Aorta (tissue), 5 donors: Measurements from ENCODE around the gene TRMT61A. TPM values are rescaled to one million over a fixed set of nuclear protein-coding genes. Genes with fewer than 3 reads are reported as not detected.
A peak's percentile ranks its signal among the peaks of the same experiment; 100 is the strongest.

ENCODE experiments used
- ATAC-seq: fragments of 200-7000 bp; cut with Tn5 transposase; one replicate; pipeline ENCODE4 v1.9.1; 2022; ENCODE audit warnings: moderate library complexity; ENCODE audit not compliant: low FRiP score
- DNase-seq, 2 donors: peaks; one replicate each; pipeline ENCODE4 v3.0.0-alpha.2; 2020
- H3K27ac ChIP-seq, 2 donors: one replicate each; pipeline ENCODE4 v1.5.1; 2013; ENCODE audit warnings: low read length in 2 of 2, mild to moderate bottlenecking in 2 of 2, moderate library complexity in 2 of 2, control low read depth in 1 of 2, inconsistent platforms in 1 of 2, low read depth in 1 of 2
- H3K27me3 ChIP-seq, 2 donors: one replicate each; pipeline ENCODE4 v1.6.1; 2013; ENCODE audit warnings: control low read depth in 1 of 2, low read length in 1 of 2, mild to moderate bottlenecking in 1 of 2, moderate library complexity in 1 of 2; ENCODE audit not compliant: insufficient read depth in 2 of 2, control insufficient read depth in 1 of 2
- H3K36me3 ChIP-seq, 2 donors: one replicate each; pipeline ENCODE4 v1.6.1; 2013; ENCODE audit warnings: control low read depth in 1 of 2, low read length in 1 of 2, mild to moderate bottlenecking in 1 of 2; ENCODE audit not compliant: insufficient read depth in 2 of 2, control insufficient read depth in 1 of 2
- H3K4me1 ChIP-seq, 2 donors: one replicate each; pipeline ENCODE4 v1.6.1; 2013; ENCODE audit warnings: low read length in 2 of 2, control low read depth in 1 of 2, mild to moderate bottlenecking in 1 of 2, moderate library complexity in 1 of 2; ENCODE audit not compliant: insufficient read depth in 2 of 2, control insufficient read depth in 1 of 2
- H3K4me3 ChIP-seq, 2 donors: one replicate each; pipeline ENCODE4 v1.5.1; 2013; ENCODE audit warnings: low read length in 2 of 2, control low read depth in 1 of 2, mild to moderate bottlenecking in 1 of 2
- H3K9me3 ChIP-seq: one replicate; pipeline ENCODE4 v1.6.1; 2013; ENCODE audit warnings: mild to moderate bottlenecking, low read length; ENCODE audit not compliant: control insufficient read depth
- WGBS, 2 donors: extraction: QIAGEN DNeasy Blood & Tissue Kit; methylation state at CpG; one replicate each; pipeline ENCODE4 v1.1.7; 2013; 5-methylcytosine and 5-hydroxymethylcytosine counted together
- intact Hi-C, 2 donors: fragments of 100-400 bp; cut with DNase I; formaldehyde crosslinking; loops; one replicate each; pipeline versions ENCODE4 v1.14.2 to v1.15.0; 2022
- polyA plus RNA-seq, 2 donors: library from polyadenylated mRNA; stranded (reverse); fragments of 200-250 nt; gene quantifications; one replicate each; pipeline ENCODE4 v1.2.3, GENCODE V29; 2013
- total RNA-seq, 2 donors: library from RNA; stranded (reverse); fragmentation: NEBNext Ultra II Directional; extraction: Animal tissue kit (Norgen Biotek cat#: 25700); gene quantifications; one replicate each; pipeline ENCODE4 v1.2.1, GENCODE V29; 2021
- donor health status: healthy with polysubstance abuse.
- donor health status: Bipolar disorder and iron deficiency.
- donor health status: DM: no; HTN: no; CAD: no.
- donor health status: DM: no; HTN: no; CAD: no.
- donor health status: DM: yes; HTN: yes; CAD: no.

Gene TRMT61A
- total and polyA plus RNA-seq, 4 donors, result 6.4 to 12.4 (median 11.6) TPM

DNA sequence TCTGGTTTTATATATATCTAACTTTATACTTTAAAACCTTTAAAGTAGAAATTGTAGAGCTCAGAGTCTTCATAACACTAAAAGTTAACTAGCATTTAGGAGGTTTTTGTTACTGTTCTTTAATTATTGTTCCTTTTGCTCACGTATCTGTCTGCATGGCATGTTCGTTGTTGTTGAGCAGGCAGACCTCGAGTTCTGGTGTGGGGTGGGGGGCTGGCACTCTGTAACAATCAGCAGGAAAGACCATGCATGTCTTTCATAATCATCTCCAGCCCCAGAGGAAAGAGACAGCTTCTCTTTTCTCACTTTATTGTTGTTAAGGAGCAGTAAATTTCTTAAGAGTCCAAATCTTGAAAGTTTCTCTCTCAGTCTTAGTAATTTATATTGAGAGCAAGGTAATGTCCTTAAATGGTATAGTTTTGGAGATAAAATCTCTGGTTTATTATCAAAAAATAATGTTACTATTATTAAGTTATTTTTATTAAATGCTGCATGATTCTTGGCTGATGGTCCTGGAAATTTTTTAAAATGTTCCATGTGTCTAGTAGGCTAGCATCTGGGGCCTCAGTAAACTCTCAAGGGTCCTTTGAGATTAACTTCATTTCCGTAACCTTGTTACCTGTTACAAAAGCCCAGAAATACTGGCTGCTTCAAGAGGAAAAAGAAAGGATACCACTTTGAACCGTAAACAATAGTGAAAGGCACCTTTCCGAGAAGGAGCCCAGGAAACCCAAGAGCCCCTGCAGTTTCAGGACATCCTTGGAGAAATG, 36.7 kb upstream of the TRMT61A start:
- H3K36me3 ChIP-seq, result no peaks in the 10 kb centered on the region
- H3K9me3 ChIP-seq, result no peaks in the 10 kb centered on the region
- no peaks in the 10 kb centered on the region for H3K4me1 ChIP-seq
- 11 to 23% methylated on average over 6 of the region's 6 CpGs for WGBS, 2 donors
- H3K27ac ChIP-seq, result peak overlapping the region; percentile 69 to 85
- no peak for DNase-seq
- no peaks in the 10 kb centered on the region for H3K27me3 ChIP-seq
- no peak overlapping the region for H3K4me3 ChIP-seq
- intact Hi-C loops, result no loop called here
- ATAC-seq, result no peak

DNA sequence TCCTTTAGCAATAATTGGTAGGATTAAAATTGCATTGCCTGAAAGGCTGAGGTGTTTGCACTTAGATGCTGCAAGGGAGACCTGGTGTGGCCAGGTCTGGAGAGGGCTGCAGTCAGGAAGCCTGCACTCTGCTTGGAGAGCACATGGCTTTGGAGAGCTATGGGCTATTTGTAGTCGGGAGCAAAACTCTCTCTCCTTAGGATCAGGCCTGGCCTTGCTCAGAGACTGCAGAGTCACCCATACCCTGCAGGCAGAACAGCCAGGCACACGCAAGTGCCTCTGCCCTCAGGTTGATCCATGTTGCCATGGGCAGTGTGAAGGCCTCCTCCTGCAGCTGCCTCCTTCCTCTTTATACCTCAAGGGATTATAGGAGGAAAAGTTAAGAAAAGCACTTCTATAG, 33.1 kb upstream of the TRMT61A start:
- H3K27ac ChIP-seq, result no peak overlapping the region
- intact Hi-C loops, result no loop called here
- no peaks in the 10 kb centered on the region for H3K9me3 ChIP-seq
- H3K27me3 ChIP-seq, result no peaks in the 10 kb centered on the region
- ATAC-seq (no peak), DNase-seq (no peak)
- WGBS, 2 donors, result 52 to 53% methylated on average over 2 of the region's 2 CpGs
- no peaks in the 10 kb centered on the region for H3K4me1 ChIP-seq
- no peak overlapping the region for H3K4me3 ChIP-seq
- H3K36me3 ChIP-seq, result no peaks in the 10 kb centered on the region

DNA sequence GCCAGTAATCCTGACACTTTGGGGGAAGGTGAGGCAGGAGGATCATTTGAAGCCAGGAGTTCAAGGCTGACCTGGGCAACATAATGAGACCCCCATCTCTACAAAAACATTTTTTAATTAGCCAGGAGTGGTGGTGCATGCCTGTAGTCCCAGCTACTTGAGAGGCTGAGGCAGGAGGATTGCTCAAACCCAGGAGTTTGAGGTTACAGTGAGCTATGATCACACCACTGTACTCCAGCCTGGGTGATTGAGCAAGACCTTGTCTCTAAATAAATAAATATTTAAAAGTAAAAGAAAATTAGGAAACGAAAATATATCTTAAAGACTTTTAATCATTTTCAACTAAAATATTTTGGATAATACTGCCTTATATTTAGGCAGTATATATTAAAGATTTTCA, 32.2 kb upstream of the TRMT61A start:
- no peaks in the 10 kb centered on the region for H3K27me3 ChIP-seq
- WGBS, 2 donors, result 0 to 36% methylated on average over 1 of the region's 1 CpG
- intact Hi-C loops, result no loop called here
- H3K4me1 ChIP-seq, result no peaks in the 10 kb centered on the region
- H3K36me3 ChIP-seq, result peaks cover 0 to 3% of the 10 kb centered on the region in 2 donors
- no peak for DNase-seq
- no peak for ATAC-seq
- no peaks in the 10 kb centered on the region for H3K9me3 ChIP-seq
- H3K4me3 ChIP-seq, result no peak overlapping the region
- H3K27ac ChIP-seq, result no peak overlapping the region

DNA sequence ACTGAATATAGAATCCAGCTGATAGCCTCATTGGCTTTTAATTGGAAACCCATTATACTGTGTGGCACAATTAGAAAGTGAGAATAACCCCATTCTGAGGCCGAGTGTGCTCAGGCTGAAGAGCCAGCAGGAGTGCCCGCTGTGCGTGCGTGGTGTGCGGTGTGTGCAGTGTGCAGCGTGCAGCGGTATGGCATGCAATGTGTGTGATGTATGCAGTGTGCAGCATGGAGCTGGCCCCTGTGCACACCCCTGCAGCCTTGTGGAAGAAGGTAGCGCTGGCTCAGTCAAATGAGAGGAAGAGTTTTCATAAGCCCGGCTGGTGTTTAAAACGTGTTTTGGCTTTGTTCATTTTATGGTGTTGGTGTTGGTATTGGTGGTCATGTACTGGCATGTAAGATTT, 29.3 kb upstream of the TRMT61A start:
- no peak overlapping the region for H3K4me3 ChIP-seq
- no peaks in the 10 kb centered on the region for H3K4me1 ChIP-seq
- H3K27ac ChIP-seq, result no peak overlapping the region
- peaks cover 3 to 6% of the 10 kb centered on the region in 2 donors for H3K36me3 ChIP-seq
- intact Hi-C loops, result loop anchor here (1.0 to 5.0 kb wide), 2 partner anchors 47 to 48 kb away; no protein-coding TSS in a partner anchor
- H3K9me3 ChIP-seq, result no peaks in the 10 kb centered on the region
- ATAC-seq, result no peak
- peak in 1 of 2 donors; percentile 57 for DNase-seq
- WGBS, 2 donors, result 68 to 70% methylated on average over 10 of the region's 10 CpGs
- H3K27me3 ChIP-seq, result no peaks in the 10 kb centered on the region

DNA sequence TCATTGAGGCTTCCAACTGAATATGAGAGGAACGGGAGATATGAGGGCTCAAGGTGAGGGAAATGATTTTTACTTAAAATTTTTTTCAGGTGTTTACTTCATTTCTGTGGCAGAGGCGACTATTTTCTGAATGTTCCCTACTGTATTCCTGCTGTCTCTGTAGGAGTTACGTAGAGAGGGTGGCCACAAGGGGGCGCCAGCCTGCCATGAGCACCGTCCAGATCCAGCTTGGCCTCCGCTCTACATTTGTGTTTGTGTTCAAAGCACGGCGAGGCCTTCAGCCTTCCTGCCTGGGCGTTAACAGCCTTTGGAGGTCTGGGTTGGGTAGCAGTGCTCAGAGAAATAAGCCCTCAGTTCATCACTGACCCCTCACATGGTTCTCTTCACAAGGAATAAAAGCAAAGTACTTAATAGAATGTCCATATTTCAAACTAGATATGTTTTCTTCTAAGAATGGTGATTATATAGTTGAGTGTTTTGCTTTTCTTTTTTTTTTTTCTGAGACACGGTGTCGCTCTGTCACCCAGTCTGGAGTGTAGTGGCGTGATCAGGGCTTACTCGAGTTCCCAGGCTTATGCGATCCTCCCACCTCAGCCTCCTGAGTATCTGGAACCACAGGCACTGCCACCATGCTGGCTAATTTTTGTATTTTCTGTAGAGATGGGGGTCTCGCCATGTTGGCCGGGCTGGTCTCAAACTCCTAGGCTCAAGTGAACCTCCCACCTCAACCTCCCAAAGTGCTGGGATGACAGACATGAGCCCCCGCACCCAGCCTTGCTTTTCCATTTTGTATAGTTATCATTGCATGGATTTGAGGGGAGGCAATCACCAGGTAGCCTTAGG, 28.6 kb upstream of the TRMT61A start:
- H3K27me3 ChIP-seq, result no peaks in the 10 kb centered on the region
- H3K36me3 ChIP-seq, result peaks cover 5 to 7% of the 10 kb centered on the region in 2 donors
- ATAC-seq (peak; percentile 96), DNase-seq (peak; percentile 92 to 97)
- no peaks in the 10 kb centered on the region for H3K9me3 ChIP-seq
- 26% methylated on average over 17 of the region's 17 CpGs for WGBS, 2 donors
- intact Hi-C loops, result loop anchor here (1.0 to 5.0 kb wide), 2 partner anchors 46 to 47 kb away; no protein-coding TSS in a partner anchor
- H3K27ac ChIP-seq, result no peak overlapping the region
- H3K4me3 ChIP-seq, result no peak overlapping the region
- no peaks in the 10 kb centered on the region for H3K4me1 ChIP-seq

DNA sequence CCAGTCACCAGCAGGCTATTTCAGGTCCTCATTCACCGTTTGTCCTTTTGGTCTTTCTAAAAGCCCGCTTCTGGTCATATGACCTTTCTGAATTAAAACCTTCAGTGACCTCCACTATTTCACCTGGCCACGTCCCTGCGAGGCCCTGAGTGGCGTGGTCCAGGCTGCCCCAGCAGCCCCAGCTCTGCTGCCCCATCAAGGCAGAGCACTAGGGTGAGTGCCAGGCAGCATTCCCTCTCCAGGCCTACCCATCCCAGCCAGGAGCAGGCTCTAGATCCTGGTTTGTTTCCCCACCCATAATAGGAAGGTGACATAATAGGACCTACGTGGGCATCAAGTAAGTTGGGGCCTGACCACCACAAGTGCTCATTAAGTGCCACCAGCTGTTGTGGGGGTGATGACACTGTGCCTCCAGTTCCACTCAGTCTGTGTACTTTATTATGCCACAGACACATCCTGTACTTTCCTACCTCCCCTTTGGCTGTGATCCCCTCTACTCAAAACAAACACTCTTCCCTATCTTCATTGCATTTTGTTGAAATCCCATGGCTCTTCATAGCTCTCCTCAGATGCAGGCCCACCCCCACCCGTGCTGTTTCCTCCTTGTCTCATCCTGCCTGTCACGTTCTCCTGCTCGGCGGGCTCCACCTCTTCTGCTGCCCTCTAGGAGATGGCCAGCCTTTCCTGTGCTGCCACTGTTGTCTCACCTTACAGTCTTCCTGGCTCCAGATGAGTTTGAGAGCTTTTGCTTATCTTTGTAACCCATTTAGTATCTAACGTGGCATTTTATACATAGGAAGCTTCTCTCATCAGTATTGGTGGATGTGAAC, 27.7 kb upstream of the TRMT61A start:
- Histone ChIP-seq H3K4me3 (no peak overlapping the region), H3K27me3 (no peaks in the 10 kb centered on the region), H3K36me3 (peaks cover 5 to 8% of the 10 kb centered on the region in 2 donors), H3K27ac (no peak overlapping the region), H3K9me3 (no peaks in the 10 kb centered on the region), H3K4me1 (no peaks in the 10 kb centered on the region)
- no peak for DNase-seq
- intact Hi-C loops, result loop anchor here in 1 of 2 donors (5.0 kb wide), 1 partner anchor 46 kb away; no protein-coding TSS in a partner anchor
- no peak for ATAC-seq
- 81 to 82% methylated on average over 11 of the region's 11 CpGs for WGBS, 2 donors

DNA sequence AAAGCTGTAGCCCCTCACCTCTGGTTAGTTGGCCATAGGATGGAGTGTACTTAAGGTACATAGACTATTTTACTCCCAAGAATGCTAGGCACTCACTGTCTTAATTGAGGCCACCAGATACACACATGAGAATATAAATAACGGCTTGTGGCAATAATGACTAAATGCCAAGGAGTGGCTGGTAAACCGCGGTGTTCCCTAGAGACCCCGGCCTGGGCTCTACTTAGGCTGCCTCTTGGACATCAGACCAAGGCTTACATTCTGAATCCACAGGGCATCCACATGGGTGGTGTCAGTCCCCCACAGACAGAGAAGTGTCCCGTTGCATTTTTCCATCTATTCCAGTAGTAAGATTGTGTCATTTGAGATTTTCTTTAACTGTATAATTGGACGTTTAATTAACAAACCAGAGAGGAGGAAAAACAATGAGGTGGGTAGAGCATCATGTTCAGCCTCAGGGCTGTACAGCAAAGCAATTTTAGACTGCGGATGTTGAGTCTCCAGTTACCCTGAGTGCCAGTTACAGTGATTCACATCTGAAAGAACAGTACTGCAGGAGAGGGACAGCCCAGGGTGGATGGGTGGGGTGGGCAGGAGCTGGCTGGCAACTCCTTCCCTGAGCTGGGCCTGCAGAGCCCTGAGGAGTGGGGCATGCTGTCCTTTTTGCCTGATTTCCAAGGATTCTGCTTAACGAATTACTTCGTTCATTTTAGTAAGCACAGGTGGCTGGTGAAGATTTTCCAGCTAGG, 26.9 kb upstream of the TRMT61A start:
- DNase-seq (peak in 1 of 2 donors; percentile 20), ATAC-seq (no peak)
- H3K4me1 ChIP-seq, result no peaks in the 10 kb centered on the region
- H3K4me3 ChIP-seq, result no peak overlapping the region
- intact Hi-C loops, result loop anchor here in 1 of 2 donors (5.0 kb wide), 1 partner anchor 45 kb away; no protein-coding TSS in a partner anchor
- H3K27ac ChIP-seq, result no peak overlapping the region
- WGBS, 2 donors, result 85 to 87% methylated on average over 9 of the region's 9 CpGs
- no peaks in the 10 kb centered on the region for H3K9me3 ChIP-seq
- H3K36me3 ChIP-seq, result peaks cover 5 to 8% of the 10 kb centered on the region in 2 donors
- H3K27me3 ChIP-seq, result no peaks in the 10 kb centered on the region
